ENCODE results near the gene DUSP8.
"Not testable (repeated sequence)": the region's sequence is repeated elsewhere in the genome, so short reads cannot be mapped to it uniquely, and the experiment has no call there.

Gene DUSP8, protein sequence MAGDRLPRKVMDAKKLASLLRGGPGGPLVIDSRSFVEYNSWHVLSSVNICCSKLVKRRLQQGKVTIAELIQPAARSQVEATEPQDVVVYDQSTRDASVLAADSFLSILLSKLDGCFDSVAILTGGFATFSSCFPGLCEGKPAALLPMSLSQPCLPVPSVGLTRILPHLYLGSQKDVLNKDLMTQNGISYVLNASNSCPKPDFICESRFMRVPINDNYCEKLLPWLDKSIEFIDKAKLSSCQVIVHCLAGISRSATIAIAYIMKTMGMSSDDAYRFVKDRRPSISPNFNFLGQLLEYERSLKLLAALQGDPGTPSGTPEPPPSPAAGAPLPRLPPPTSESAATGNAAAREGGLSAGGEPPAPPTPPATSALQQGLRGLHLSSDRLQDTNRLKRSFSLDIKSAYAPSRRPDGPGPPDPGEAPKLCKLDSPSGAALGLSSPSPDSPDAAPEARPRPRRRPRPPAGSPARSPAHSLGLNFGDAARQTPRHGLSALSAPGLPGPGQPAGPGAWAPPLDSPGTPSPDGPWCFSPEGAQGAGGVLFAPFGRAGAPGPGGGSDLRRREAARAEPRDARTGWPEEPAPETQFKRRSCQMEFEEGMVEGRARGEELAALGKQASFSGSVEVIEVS

DNA sequence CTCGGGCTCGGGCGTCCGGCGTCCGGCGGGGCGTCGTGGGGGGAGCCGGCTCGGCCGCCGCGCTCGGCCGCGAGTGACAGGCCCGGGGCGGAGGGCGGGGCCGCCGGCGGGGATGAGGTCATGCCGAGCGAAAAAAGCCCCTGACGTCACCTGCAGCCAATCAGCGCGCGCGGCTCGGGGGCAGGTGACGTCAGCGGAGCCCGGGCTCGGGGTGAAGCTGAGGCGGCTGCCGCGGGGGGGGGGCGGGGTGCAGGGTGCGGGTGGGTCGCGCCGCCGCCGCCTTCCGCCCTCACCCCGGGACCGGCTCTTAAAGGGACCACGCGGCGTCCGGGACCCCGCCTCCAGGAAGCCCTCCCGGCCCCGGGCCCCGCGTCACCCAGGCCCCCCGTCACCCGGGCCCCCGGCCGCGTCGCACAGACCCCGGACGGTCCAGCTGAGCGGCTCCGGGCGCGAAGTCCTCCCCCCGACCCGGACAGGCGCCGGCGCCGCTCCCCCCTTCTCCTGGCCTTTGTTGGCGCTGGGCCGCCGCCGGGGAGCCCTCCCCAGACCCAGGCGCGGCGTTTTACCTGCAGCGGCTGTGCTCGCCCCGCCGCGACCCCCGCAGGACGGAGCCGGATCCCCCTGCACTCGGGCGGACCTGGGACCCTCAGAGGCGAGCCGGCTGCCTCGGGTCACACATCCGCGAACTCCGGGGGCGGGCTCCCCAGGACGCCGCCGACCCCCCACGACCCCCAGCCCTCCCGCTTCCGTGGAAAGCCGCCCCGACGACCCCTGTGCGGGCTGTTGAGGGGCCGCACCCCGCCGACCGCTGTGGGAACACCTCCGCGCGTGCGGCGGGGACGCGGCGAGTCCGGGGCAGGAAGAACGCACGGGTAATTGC, at the start of gene DUSP8:
Gene DUSP8, minus strand, starts transcription at position 75 of the 880 bp plus-strand sequence. CDS start 6,445 bp downstream, outside the sequence.
- H3K9me3 Mint-ChIP-seq = no peaks in the 10 kb centered on the region
- no peaks in the 10 kb centered on the region for H3K36me3 Mint-ChIP-seq
- peaks cover 1% of the 10 kb centered on the region for H3K27me3 Mint-ChIP-seq
- H3K4me3 Mint-ChIP-seq = peak within 1 kb of the TSS; percentile 42
- H3K4me1 Mint-ChIP-seq = peaks cover 23% of the 10 kb centered on the region
- no peak within 1 kb of the TSS for H3K27ac Mint-ChIP-seq

DNA sequence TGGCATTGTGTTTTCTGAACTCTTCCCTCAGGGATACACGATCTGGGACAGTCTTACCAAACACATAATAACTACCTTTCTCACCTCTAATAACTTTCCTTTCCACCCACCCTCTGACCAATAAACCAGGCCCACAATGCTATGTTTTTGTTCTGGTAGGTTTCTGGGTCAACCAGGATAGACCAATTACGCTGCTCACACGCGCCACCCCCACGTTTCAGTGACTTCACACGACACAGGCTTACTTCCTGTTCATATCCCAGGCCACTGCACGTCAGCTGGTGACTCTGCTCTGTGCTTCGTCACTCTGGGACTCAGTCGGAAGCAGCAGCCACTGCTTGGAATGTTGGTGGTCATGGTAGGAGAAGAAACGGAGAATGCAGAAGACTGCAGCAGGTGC, 47.4 kb upstream of the DUSP8 start:
- Mint-ChIP-seq H3K9me3 (no peaks in the 10 kb centered on the region), H3K4me3 (no peak overlapping the region), H3K4me1 (peaks cover 3% of the 10 kb centered on the region), H3K27me3 (peaks cover 9% of the 10 kb centered on the region), H3K27ac (no peak overlapping the region), H3K36me3 (no peaks in the 10 kb centered on the region)

DNA sequence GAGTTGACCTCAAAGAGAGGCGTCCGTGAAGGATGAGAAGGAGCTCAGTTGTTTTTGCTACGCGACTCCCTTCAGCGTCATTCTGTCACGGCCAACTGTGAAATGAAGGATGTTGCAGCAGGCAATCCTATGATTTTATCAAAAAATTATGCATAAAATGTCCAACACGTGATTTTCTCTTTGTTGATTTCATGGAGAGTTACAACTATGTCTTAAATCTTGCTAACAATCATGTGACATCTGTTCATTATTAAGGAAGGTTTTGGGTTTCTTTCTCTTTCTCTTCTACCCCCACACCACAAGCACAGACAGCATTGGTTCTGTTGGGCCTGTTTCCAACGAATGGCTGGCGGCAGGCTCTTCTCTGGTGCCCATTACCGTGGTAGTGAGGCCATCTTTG, 46.2 kb upstream of the DUSP8 start:
- peaks cover 3% of the 10 kb centered on the region for H3K4me1 Mint-ChIP-seq
- H3K27ac Mint-ChIP-seq = no peak overlapping the region
- H3K9me3 Mint-ChIP-seq = no peaks in the 10 kb centered on the region
- peaks cover 9% of the 10 kb centered on the region for H3K27me3 Mint-ChIP-seq
- H3K4me3 Mint-ChIP-seq = no peak overlapping the region
- H3K36me3 Mint-ChIP-seq = no peaks in the 10 kb centered on the region

DNA sequence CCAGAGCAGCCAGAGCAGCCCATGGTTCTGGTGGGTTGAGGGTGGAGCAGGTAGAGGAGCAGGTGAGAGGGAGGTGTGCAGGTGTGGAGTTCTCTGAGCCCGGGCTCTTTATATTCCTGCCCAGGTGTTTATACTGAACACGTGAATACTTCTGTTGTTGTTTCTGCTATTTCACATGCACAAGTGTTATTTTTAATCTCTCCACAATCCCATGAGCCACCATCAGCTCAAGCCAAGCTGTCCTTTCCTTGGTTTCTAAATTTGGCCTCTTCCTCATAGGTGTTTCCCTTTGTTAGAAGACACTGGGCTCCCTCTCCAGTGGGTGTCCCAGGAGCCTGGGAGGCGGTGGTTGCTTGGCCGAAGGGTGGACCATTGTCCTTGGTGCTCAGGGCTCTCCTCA, 36.3 kb upstream of the DUSP8 start, which contains the start of gene KRTAP5-3:
Gene KRTAP5-3, minus strand, starts transcription at position 101 of the 400 bp plus-strand sequence. Its CDS starts 78 bp downstream, at position 23.
- Mint-ChIP-seq H3K9me3 (no peaks in the 10 kb centered on the region), H3K4me3 (no peak within 1 kb of the TSS), H3K27ac (no peak within 1 kb of the TSS), H3K36me3 (no peaks in the 10 kb centered on the region), H3K4me1 (no peaks in the 10 kb centered on the region), H3K27me3 (peaks cover 6% of the 10 kb centered on the region)

DNA sequence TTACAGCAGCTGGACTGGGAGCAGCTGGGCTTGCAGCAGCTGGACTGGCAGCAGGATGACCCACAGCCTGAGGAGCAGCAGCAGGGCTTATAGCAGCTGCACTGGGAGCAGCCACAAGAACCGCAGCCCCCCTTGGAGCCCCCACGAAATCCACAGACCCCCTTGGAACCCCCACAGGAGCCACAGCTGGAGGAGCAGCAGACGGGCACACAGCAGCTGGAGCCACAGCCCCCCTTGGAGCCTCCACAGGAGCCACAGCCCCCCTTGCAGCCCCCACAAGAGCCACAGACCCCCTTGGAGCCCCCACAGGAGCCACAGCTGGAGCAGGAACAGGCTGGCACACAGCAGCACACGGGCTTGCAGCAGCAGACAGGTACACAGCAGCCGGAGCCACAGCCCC, 35.8 kb upstream of the DUSP8 start:
- H3K27ac Mint-ChIP-seq, H3K9me3 Mint-ChIP-seq, H3K4me1 Mint-ChIP-seq, H3K36me3 Mint-ChIP-seq, H3K27me3 Mint-ChIP-seq, H3K4me3 Mint-ChIP-seq: not testable (repeated sequence)

DNA sequence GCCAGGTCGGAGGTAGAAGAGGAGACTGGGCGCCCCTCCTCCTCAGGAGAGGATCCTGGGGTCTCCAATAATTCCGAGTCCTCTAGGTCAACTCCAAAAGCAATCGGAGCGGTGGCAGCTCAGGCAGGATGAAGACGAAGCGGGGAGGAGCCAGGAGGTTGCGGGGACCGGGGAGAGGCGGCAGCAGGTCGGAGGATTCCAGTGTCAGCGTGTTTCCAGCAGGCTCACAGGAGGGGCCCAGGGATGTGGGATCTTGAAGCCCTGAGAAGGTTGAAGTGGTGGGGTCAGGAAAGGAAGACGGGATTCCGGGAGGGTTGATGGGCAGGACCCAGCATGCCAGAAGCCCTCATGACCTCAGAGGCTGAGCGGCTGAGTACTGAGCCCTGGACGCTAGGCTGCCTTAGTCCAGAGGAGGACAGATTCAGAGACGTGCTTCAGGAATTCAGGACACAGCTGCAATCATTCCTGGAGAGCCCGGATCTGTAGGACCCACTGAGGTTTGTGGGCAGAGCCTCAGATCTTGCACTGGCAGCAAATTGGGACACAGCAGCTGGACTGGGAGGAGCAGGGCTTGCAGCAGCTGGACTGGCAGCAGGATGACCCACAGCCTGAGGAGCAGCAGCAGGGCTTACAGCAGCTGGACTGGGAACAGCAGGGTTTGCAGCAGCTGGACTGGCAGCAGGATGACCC, 35.2 kb upstream of the DUSP8 start:
- not testable (repeated sequence) for H3K27me3 Mint-ChIP-seq, H3K9me3 Mint-ChIP-seq, H3K4me3 Mint-ChIP-seq, H3K36me3 Mint-ChIP-seq, H3K27ac Mint-ChIP-seq, H3K4me1 Mint-ChIP-seq

DNA sequence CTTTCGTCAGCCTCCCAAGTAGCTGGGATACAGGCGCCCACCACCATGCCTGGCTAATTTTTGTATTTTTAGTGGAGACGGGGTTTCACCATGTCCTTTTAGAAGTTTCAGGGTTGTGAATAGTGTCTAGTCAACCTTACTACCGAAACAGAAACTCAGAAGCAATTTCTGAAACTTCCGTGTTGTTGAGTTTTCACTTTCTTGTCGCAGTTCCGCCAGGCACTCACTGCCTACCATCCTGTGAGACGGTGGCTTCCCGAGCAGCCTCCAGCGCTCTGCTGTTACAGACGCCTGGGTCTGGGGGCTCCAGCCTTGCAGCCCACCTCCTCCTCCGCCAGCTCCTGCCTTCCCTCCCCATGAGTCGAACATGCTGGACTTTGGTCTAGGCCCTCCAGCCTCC, 33.9 kb upstream of the DUSP8 start:
- not testable (repeated sequence) for H3K27ac Mint-ChIP-seq, H3K36me3 Mint-ChIP-seq, H3K27me3 Mint-ChIP-seq, H3K9me3 Mint-ChIP-seq, H3K4me3 Mint-ChIP-seq, H3K4me1 Mint-ChIP-seq

DNA sequence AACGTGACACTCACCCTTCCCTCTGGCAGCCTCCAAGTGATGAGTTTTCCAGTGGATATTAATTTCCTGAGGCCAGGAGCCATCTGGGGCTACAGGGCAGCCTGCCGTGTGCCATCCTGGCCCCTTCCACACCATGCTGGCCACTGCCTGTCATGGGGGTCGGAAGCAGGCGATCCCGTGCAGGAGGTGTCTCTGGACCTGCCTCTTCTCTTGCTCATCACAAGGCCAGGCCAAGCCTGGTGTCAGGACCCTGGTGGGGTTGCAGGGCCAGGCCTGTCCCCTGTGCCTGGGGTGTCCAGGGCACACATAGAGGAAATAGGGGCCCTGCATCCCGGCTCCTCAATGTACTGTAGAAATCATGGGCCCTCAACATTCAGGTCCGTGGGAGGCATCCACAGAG, 32.6 kb upstream of the DUSP8 start:
- Mint-ChIP-seq H3K4me3 (no peak overlapping the region), H3K27ac (no peak overlapping the region), H3K9me3 (no peaks in the 10 kb centered on the region), H3K4me1 (no peaks in the 10 kb centered on the region), H3K27me3 (peaks cover 3% of the 10 kb centered on the region), H3K36me3 (no peaks in the 10 kb centered on the region)

DNA sequence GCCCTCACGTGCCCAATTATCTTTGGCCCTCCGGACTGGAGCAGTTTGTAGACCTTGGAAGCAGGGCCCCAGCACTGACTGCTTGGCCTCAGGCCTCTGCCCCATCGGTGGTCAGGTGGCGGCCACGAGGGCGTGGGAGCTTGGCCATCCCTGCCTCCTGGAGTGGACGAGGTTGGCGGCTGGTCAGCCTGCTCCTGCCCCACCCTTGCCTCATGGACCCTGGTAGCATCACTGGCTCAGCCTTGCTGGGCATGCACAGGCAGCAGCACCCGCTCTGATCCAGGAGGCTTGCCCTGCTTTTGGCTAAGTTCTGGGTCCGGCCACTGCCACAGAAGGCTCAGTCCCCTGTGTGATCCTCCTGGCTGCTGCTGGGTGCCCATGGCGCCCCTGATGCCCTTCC, 32.1 kb upstream of the DUSP8 start:
- H3K4me1 Mint-ChIP-seq = no peaks in the 10 kb centered on the region
- no peaks in the 10 kb centered on the region for H3K36me3 Mint-ChIP-seq
- H3K4me3 Mint-ChIP-seq = no peak overlapping the region
- no peak overlapping the region for H3K27ac Mint-ChIP-seq
- no peaks in the 10 kb centered on the region for H3K9me3 Mint-ChIP-seq
- peaks cover 3% of the 10 kb centered on the region for H3K27me3 Mint-ChIP-seq

DNA sequence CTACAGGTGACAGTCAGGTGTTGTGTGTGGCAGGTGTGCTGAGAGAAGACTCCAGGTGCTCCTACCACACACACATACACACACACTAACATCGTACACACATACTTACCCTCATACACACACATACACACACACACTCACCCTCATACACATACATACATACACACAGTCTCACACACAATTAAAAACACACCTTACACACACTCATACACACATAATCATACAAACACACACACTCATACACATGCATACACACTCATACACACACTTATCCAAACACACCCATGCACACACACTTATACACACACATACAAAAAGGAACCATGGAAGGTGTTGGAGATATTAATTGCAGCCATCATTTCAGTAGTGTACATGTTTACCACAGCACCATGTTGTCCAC, 31.6 kb upstream of the DUSP8 start:
- Mint-ChIP-seq H3K9me3 (no peaks in the 10 kb centered on the region), H3K4me1 (no peaks in the 10 kb centered on the region), H3K27ac (no peak overlapping the region), H3K36me3 (no peaks in the 10 kb centered on the region), H3K27me3 (peaks cover 3% of the 10 kb centered on the region), H3K4me3 (no peak overlapping the region)

DNA sequence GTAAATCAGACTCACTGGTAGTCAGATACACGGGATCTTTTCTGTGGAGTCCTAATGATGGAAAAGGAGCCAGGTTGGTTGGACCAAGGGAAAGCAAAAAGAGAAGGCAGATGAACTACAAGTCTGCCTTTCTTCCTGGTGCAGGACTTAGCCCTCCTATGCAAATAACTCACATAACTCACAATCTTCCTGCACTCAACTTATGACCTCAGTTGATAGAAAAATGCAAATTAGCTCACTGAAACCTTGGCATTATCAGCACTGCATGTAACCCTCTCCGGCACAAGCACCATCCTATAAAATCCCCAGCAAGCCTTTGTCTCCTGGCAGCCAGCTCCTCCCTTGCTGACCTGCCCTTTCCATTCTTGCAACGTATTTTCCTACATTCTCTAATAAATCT, 29.6 kb upstream of the DUSP8 start:
- H3K27me3 Mint-ChIP-seq, H3K9me3 Mint-ChIP-seq, H3K4me3 Mint-ChIP-seq, H3K4me1 Mint-ChIP-seq, H3K36me3 Mint-ChIP-seq, H3K27ac Mint-ChIP-seq: not testable (repeated sequence)

DNA sequence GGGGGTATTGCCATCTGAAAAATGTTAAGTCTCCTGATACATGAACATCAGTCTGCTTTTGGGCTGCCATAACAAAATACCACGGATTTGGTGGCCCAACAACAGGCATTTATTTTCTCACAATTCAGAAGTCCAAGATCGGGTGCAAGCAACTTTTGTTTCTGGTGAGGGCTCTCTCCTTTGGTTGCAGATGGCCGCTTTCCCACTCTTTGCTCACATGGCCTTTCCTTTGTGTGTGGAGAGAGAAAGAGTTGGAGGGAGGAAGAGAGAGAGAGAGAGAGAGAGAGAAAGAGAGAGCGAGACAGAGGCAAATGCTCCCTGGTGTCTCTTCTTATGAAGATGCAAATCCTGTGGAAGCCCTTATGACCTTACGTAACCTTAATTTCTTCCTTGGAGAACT, 28.6 kb upstream of the DUSP8 start:
- H3K4me1 Mint-ChIP-seq = no peaks in the 10 kb centered on the region
- H3K27me3 Mint-ChIP-seq = peaks cover 4% of the 10 kb centered on the region
- no peaks in the 10 kb centered on the region for H3K36me3 Mint-ChIP-seq
- H3K4me3 Mint-ChIP-seq = no peak overlapping the region
- no peaks in the 10 kb centered on the region for H3K9me3 Mint-ChIP-seq
- H3K27ac Mint-ChIP-seq = no peak overlapping the region

DNA sequence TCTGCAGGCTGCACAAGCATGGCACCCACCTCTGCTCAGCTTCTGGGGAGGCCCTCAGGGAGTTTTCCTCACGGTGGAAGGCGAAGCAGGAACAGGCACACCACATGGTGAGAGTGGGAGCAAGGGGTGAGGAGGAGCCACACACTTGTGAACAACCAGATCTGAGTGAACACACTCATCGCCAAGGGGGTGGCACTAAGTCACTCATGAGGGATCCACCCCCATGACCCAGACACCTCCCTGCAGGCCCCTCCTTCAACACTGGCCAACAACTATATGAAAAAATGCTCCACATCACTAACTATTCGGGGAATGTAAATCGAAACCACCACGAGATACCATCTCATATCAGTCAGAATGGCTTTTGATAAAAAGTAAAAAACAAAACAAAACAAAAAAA, 26.7 kb upstream of the DUSP8 start:
- H3K4me1 Mint-ChIP-seq = peaks cover 5% of the 10 kb centered on the region
- H3K27ac Mint-ChIP-seq = no peak overlapping the region
- H3K27me3 Mint-ChIP-seq = peaks cover 5% of the 10 kb centered on the region
- no peaks in the 10 kb centered on the region for H3K36me3 Mint-ChIP-seq
- H3K9me3 Mint-ChIP-seq = no peaks in the 10 kb centered on the region
- H3K4me3 Mint-ChIP-seq = no peak overlapping the region

DNA sequence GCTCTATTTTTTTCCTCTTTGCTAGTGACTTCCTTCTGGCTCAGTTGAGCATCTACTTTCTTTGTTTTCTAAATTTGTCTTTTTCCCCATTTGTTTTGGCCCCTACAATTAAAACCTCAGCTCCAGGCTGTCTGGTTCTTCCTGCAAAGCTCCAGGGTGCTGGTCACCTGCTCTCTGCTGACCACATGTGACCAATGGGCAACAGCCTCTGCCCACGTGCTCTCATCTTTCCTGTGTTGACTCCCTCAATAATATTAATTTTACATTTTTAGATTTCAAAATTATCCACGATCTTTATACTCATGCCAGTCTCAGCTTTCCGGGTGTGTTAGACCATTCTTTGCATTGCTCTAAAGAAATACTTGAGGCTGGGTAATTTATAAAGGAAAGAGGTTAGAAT, 26.3 kb upstream of the DUSP8 start:
- not testable (repeated sequence) for H3K4me1 Mint-ChIP-seq, H3K27ac Mint-ChIP-seq, H3K36me3 Mint-ChIP-seq, H3K4me3 Mint-ChIP-seq, H3K27me3 Mint-ChIP-seq, H3K9me3 Mint-ChIP-seq

DNA sequence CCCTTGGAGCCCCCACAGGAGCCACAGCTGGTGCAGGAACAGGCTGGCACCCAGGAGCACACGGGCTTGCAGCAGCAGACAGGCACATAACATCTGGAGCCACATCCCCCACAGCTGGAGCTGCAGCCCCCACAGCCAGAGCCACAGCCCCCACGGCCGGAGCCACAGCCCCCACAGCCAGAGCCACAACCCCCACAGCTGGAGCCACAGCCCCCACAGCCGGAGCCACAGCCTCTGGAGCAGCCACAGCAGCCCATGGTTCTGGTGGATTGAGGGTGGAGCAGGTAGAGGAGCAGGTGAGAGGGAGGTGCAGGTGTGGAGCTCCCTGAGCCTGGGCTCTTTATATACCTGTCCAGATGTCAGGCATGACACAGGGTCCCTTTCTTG, 25.9 kb upstream of the DUSP8 start, which contains the start of gene KRTAP5-2:
Gene KRTAP5-2, minus strand, starts transcription at position 301 of the 387 bp plus-strand sequence. Its CDS starts 44 bp downstream, at position 257.
- Mint-ChIP-seq H3K27ac (no peak within 1 kb of the TSS), H3K36me3 (no peaks in the 10 kb centered on the region), H3K4me3 (no peak within 1 kb of the TSS), H3K4me1 (peaks cover 5% of the 10 kb centered on the region), H3K9me3 (no peaks in the 10 kb centered on the region), H3K27me3 (peaks cover 7% of the 10 kb centered on the region)
